ENCODE measurements around the gene LCLAT1.

Gene LCLAT1

DNA sequence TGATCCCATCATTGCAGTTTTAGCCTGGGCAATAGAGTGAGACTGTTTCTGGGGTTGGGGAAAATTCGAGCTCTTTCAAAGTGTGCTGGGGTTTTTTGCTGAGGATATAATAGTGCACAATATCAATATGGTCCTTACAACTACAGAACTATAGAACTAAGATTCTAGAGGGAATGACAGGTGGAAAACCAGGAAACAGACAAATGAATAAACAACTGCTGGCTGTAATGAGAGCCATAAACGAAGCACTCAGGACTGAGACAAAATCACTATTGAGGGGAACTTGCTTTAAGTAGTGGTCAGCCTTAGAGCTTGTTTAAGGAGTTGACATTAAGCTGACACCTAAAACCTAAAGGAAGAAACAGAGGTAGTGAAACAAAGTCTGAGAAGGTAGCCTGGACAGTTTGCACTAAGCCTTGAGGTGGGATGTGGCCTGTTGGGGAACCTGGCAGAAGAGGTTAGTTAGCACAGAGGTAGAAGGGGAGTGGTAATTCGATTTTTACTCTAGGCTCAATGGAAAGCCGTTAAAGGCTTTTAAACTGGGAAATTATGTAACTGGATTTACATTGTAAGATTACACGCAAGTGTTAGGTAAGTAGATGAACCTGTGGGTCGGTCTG lies 33.8 kb downstream of the LCLAT1 start:
- no peak overlapping the region for H3K27ac ChIP-seq (ENCODE audit: low read length)
- H3K9me3 ChIP-seq (ENCODE audit: insufficient read depth, low read depth, low read length), result no peaks in the 10 kb centered on the region; the same call in 1 of the 2 replicates
- no peaks in the 10 kb centered on the region; the same call in 1 of the 2 replicates for H3K36me3 ChIP-seq (ENCODE audit: insufficient read depth, low read depth, low read length)
- no peak overlapping the region for H3K4me3 ChIP-seq (ENCODE audit: low read length)
- H3K27me3 ChIP-seq (ENCODE audit: insufficient read depth, low read length), result no peaks in the 10 kb centered on the region
- H3K9ac ChIP-seq (ENCODE audit: low read depth, low read length), result no peak overlapping the region
- H3K4me1 ChIP-seq (ENCODE audit: insufficient read depth, low read length), result no peaks in the 10 kb centered on the region

DNA sequence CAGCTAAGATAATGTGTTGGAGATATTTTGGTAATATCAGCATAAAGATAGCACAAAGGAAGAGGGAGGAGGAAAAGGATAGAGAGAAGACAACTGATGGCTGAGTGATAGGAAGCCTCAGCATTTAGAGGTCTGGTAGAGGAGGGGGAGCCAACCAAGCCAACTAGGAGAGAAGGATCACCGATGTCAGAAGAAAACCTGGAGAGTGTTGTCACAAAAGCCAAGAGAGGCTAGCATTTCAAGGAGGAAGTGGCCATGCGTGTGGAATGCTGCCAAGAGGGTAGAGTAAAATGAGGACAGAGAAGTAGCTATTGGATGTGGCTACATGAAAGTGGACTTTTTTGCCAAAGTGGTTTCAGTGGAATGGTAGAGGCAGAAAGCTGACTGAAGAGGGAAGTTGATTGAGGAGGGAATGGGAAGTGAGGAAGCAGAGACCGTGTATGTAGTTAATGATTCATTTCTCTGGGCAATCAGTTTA lies 34.3 kb downstream of the LCLAT1 start:
- Histone ChIP-seq H3K4me3 (ENCODE audit: low read length) (no peak overlapping the region), H3K36me3 (ENCODE audit: insufficient read depth, low read depth, low read length) (no peaks in the 10 kb centered on the region), H3K4me1 (ENCODE audit: insufficient read depth, low read length) (no peaks in the 10 kb centered on the region), H3K9me3 (ENCODE audit: insufficient read depth, low read depth, low read length) (no peaks in the 10 kb centered on the region), H3K27me3 (ENCODE audit: insufficient read depth, low read length) (no peaks in the 10 kb centered on the region), H3K9ac (ENCODE audit: low read depth, low read length) (no peak overlapping the region), H3K27ac (ENCODE audit: low read length) (no peak overlapping the region)

DNA sequence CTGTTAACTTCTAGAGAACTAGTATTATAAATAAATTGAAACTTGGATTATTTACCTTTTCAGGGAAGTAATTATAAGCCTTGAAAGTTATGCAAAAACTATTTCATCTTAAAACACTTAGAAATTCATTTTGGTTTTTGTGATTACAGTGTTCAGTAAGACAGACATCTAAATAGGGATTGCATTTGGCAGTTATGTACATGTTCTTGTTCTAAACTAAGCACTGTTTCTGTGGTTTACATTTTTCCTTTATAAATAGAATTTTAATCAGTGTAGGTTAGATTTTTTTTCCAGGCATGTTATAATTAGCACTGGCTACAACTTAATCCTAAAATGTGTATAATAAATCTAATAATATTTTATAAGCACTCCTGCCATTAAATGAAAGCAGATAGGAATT lies 35.0 kb downstream of the LCLAT1 start:
- Histone ChIP-seq H3K27ac (ENCODE audit: low read length) (no peak overlapping the region), H3K36me3 (ENCODE audit: insufficient read depth, low read depth, low read length) (no peaks in the 10 kb centered on the region), H3K4me3 (ENCODE audit: low read length) (no peak overlapping the region), H3K27me3 (ENCODE audit: insufficient read depth, low read length) (no peaks in the 10 kb centered on the region), H3K9me3 (ENCODE audit: insufficient read depth, low read depth, low read length) (no peaks in the 10 kb centered on the region), H3K4me1 (ENCODE audit: insufficient read depth, low read length) (no peaks in the 10 kb centered on the region), H3K9ac (ENCODE audit: low read depth, low read length) (no peak overlapping the region)

DNA sequence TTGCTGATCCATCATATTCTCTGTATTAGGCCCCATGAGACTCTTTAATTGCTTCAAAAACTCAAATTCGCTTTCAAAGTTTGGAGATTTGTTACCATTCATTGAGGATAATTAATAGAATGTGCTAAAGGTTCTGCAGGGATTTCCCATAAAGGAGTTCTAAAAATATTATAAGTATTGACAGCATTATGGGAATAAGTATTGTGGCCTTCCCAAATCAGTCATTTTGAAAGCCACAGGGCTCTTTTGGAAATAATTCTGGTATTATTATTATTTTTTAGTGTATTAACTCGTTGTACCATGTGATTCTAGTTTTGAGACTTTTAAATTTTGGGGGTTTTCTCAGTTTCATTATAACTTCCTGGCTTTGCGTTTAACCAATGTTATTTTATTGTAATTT lies 37.1 kb downstream of the LCLAT1 start:
- no peaks in the 10 kb centered on the region for H3K36me3 ChIP-seq (ENCODE audit: insufficient read depth, low read depth, low read length)
- no peak overlapping the region for H3K4me3 ChIP-seq (ENCODE audit: low read length)
- no peak overlapping the region for H3K9ac ChIP-seq (ENCODE audit: low read depth, low read length)
- H3K27me3 ChIP-seq (ENCODE audit: insufficient read depth, low read length), result no peaks in the 10 kb centered on the region
- no peaks in the 10 kb centered on the region for H3K4me1 ChIP-seq (ENCODE audit: insufficient read depth, low read length)
- no peaks in the 10 kb centered on the region for H3K9me3 ChIP-seq (ENCODE audit: insufficient read depth, low read depth, low read length)
- H3K27ac ChIP-seq (ENCODE audit: low read length), result no peak overlapping the region

DNA sequence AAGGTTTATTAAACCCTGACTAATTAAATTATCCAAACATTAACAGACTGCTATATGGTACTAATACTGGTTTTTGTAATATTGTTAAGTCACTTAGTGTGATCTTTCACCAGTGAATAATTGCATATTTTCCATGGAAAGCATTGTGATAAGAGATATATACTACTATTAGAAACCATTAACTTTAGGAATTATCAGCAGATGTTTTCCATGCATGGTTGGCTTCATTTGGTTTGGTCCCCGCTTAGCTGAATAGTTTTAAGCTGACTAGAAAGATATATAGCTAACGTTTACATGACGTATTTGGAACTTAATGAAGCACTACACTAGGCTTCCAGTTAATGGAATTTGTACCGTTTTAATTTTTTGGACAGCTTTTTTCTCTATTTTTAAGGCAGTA lies 37.9 kb downstream of the LCLAT1 start:
- H3K27ac ChIP-seq (ENCODE audit: low read length), result no peak overlapping the region
- no peaks in the 10 kb centered on the region for H3K4me1 ChIP-seq (ENCODE audit: insufficient read depth, low read length)
- H3K9ac ChIP-seq (ENCODE audit: low read depth, low read length), result no peak overlapping the region
- H3K27me3 ChIP-seq (ENCODE audit: insufficient read depth, low read length), result no peaks in the 10 kb centered on the region
- H3K9me3 ChIP-seq (ENCODE audit: insufficient read depth, low read depth, low read length), result no peaks in the 10 kb centered on the region
- no peak overlapping the region for H3K4me3 ChIP-seq (ENCODE audit: low read length)
- H3K36me3 ChIP-seq (ENCODE audit: insufficient read depth, low read depth, low read length), result no peaks in the 10 kb centered on the region

DNA sequence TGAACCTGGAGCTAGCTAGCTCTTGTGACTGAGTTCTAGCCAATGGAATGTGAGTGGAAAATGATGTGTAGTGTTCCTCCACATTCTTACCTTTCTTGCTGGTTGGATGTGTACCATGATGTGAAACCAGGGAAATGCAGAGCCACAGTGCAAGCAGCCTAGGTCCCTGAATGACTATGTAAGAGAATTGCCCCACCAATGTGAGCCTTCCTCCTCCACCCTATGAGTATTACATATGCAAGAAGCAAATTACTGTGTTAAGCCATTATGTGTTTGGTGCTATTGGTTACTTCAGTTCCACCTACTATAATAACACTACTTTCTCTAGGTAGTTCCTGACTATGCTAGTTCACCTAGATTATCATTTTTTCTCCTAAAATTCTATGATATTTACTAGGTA lies 39.6 kb downstream of the LCLAT1 start:
- Histone ChIP-seq H3K4me3 (ENCODE audit: low read length) (no peak overlapping the region), H3K27me3 (ENCODE audit: insufficient read depth, low read length) (no peaks in the 10 kb centered on the region), H3K4me1 (ENCODE audit: insufficient read depth, low read length) (no peaks in the 10 kb centered on the region), H3K9me3 (ENCODE audit: insufficient read depth, low read depth, low read length) (no peaks in the 10 kb centered on the region), H3K9ac (ENCODE audit: low read depth, low read length) (no peak overlapping the region), H3K27ac (ENCODE audit: low read length) (no peak overlapping the region), H3K36me3 (ENCODE audit: insufficient read depth, low read depth, low read length) (no peaks in the 10 kb centered on the region)

DNA sequence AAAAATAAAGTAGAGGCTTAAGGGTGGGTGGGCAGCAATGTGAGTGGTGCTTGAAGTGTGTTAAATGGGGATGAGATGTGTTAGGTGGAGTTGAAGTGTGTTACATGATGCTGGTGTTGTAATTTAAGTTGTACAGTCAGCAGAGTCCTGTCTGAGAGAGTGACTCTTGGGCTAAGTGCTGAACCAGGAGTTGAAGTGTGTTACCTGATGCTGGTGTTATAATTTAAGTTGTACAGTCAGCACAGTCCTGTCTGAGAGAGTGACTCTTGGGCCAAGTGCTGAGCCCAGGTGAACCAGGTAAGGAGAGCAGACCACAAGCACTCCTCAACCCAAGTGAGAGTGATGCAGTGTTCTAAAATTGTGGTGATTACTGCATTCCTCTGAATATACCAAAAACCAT lies 40.6 kb downstream of the LCLAT1 start:
- Histone ChIP-seq H3K36me3 (ENCODE audit: insufficient read depth, low read depth, low read length) (no peaks in the 10 kb centered on the region), H3K9ac (ENCODE audit: low read depth, low read length) (no peak overlapping the region), H3K27ac (ENCODE audit: low read length) (no peak overlapping the region), H3K27me3 (ENCODE audit: insufficient read depth, low read length) (no peaks in the 10 kb centered on the region), H3K4me1 (ENCODE audit: insufficient read depth, low read length) (no peaks in the 10 kb centered on the region), H3K9me3 (ENCODE audit: insufficient read depth, low read depth, low read length) (no peaks in the 10 kb centered on the region), H3K4me3 (ENCODE audit: low read length) (no peak overlapping the region)

DNA sequence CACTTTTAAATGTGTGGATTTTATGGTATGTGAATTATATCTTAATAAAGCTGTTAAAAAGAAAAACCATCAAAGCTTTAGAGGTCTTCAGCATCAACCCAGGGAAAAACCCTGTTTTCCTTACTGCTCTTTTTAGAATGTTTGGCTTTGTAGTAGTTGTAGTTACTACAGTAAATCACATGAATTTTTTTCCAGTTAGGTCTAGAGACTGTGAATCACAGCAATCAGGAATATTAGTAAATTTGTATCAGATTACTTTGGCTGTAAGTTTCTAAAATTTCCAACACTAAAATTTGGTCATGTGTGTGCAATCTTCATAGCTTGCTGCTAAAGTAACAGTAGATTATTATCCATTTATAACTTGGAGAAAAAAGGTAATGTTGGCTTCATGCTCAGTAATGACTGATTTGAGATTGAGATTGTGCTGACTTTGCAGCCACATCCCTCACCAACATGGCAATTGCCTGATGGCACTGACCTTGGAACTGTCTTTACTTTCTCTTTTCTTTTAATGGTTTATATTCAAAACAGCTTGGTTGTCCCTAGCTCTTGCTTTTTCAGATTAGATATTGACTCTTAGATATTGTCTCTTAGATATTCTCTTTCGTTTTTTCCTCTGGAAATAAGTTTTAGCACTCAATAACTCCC lies 41.1 kb downstream of the LCLAT1 start:
- no peaks in the 10 kb centered on the region for H3K9me3 ChIP-seq (ENCODE audit: insufficient read depth, low read depth, low read length)
- H3K27ac ChIP-seq (ENCODE audit: low read length), result no peak overlapping the region

DNA sequence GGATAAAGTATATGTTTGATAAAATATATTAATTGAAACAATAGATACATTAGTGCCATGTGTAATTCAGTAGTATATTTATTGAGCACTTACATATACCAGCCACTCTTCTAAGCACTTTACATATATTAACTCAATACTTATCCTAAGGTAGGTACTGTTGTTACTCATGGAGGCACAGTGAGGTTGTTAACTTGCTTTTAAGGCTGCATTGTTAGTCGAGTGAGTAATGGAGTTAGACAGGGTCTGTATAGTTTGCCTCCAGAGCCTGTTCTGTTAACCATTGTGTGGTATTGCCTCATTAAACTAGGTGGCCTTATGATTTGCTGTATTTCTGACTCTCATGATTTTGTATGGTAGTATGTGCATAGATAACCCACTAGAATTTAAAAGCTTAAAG lies 44.2 kb downstream of the LCLAT1 start:
- Histone ChIP-seq H3K9me3 (ENCODE audit: insufficient read depth, low read depth, low read length) (no peaks in the 10 kb centered on the region), H3K9ac (ENCODE audit: low read depth, low read length) (no peak overlapping the region), H3K36me3 (ENCODE audit: insufficient read depth, low read depth, low read length) (no peaks in the 10 kb centered on the region), H3K27me3 (ENCODE audit: insufficient read depth, low read length) (no peaks in the 10 kb centered on the region), H3K27ac (ENCODE audit: low read length) (no peak overlapping the region), H3K4me3 (ENCODE audit: low read length) (no peak overlapping the region), H3K4me1 (ENCODE audit: insufficient read depth, low read length) (no peaks in the 10 kb centered on the region)

More for the DNA sequence above, 41.1 kb downstream of the LCLAT1 start:
- H3K4me3 ChIP-seq (ENCODE audit: low read length), result no peak overlapping the region
- no peaks in the 10 kb centered on the region for H3K36me3 ChIP-seq (ENCODE audit: insufficient read depth, low read depth, low read length)
- no peaks in the 10 kb centered on the region for H3K4me1 ChIP-seq (ENCODE audit: insufficient read depth, low read length)
- no peak overlapping the region for H3K9ac ChIP-seq (ENCODE audit: low read depth, low read length)
- no peaks in the 10 kb centered on the region for H3K27me3 ChIP-seq (ENCODE audit: insufficient read depth, low read length)

DNA sequence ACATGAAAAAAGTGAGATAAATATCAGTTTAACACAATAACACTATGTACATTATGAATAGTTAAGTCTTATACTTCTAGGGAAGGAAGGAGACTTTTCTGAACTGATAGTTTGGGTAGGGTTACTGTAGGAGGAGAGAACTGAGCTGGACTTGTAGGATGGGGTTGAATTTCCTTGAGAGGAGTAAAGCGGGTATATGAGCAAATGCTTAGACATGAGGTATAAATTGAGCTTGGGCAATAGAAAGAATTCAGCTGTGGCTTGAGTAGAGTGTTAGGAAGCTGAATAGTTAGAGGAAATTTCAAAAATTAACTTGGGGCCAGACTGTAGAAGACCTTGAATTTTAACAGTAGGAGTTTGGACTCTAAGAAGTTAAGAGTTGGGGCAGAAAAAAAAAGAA lies 45.1 kb downstream of the LCLAT1 start:
- H3K36me3 ChIP-seq (ENCODE audit: insufficient read depth, low read depth, low read length), result no peaks in the 10 kb centered on the region
- no peaks in the 10 kb centered on the region for H3K27me3 ChIP-seq (ENCODE audit: insufficient read depth, low read length)
- no peak overlapping the region for H3K27ac ChIP-seq (ENCODE audit: low read length)
- no peak overlapping the region for H3K9ac ChIP-seq (ENCODE audit: low read depth, low read length)
- H3K9me3 ChIP-seq (ENCODE audit: insufficient read depth, low read depth, low read length), result no peaks in the 10 kb centered on the region
- H3K4me3 ChIP-seq (ENCODE audit: low read length), result no peak overlapping the region
- H3K4me1 ChIP-seq (ENCODE audit: insufficient read depth, low read length), result no peaks in the 10 kb centered on the region

DNA sequence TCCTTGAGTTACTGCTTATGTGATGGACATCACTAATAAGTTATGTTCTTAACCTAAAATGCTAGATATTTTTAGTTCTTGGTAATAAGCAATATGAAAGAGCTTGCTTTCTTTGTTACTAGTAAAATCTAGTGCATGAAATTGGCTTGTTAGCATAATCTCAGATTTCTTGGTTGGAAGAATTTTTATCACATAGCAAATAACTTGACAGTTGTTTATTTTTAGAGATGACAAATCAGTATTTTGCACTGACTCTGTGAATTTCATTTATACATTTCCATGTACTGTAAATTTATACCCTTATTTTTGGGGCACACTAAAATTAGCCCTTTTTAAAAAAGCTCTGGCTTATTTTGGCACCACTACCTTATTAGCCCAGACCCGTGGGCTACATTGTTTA lies 45.6 kb downstream of the LCLAT1 start:
- Histone ChIP-seq H3K27me3 (ENCODE audit: insufficient read depth, low read length) (no peaks in the 10 kb centered on the region), H3K9ac (ENCODE audit: low read depth, low read length) (no peak overlapping the region), H3K27ac (ENCODE audit: low read length) (no peak overlapping the region), H3K4me1 (ENCODE audit: insufficient read depth, low read length) (no peaks in the 10 kb centered on the region), H3K4me3 (ENCODE audit: low read length) (no peak overlapping the region), H3K36me3 (ENCODE audit: insufficient read depth, low read depth, low read length) (no peaks in the 10 kb centered on the region), H3K9me3 (ENCODE audit: insufficient read depth, low read depth, low read length) (peaks cover 2% of the 10 kb centered on the region; the same call in 1 of the 2 replicates)

DNA sequence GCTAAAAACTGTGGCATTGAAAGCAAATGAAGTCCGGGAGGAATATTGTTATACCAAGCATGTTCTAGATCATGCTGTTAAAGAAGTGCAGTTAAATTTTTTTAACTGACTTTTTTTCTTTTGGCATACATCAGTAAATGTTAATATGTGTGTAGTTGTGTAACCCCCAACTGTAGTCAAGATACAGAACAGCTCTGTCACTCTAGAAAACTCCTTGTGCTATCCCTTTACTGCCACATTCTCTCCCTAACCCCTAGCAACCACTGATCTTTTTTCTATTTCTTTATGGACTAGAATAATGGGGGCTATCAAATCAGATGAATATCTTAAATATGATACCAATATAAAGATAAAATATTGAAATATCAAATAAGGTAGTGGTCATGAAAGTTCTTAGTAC lies 46.4 kb downstream of the LCLAT1 start:
- no peaks in the 10 kb centered on the region for H3K4me1 ChIP-seq (ENCODE audit: insufficient read depth, low read length)
- H3K9me3 ChIP-seq (ENCODE audit: insufficient read depth, low read depth, low read length), result peaks cover 9% of the 10 kb centered on the region
- H3K36me3 ChIP-seq (ENCODE audit: insufficient read depth, low read depth, low read length), result no peaks in the 10 kb centered on the region
- no peak overlapping the region for H3K27ac ChIP-seq (ENCODE audit: low read length)
- no peaks in the 10 kb centered on the region for H3K27me3 ChIP-seq (ENCODE audit: insufficient read depth, low read length)
- no peak overlapping the region for H3K9ac ChIP-seq (ENCODE audit: low read depth, low read length)
- H3K4me3 ChIP-seq (ENCODE audit: low read length), result no peak overlapping the region
